Lung (tissue), 12 donors: ENCODE results near the gene RASA3. TPM values are rescaled to one million over a fixed set of nuclear protein-coding genes. Genes with fewer than 3 reads are reported as not detected.
"Not testable (repeated sequence)": the region's sequence is repeated elsewhere in the genome, so short reads cannot be mapped to it uniquely, and the experiment has no call there.

Experiments
- ATAC-seq: fragments of 200-7000 bp; cut with Tn5 transposase; one replicate; pipeline ENCODE4 v1.9.1; 2020; ENCODE audit warnings: moderate number of reproducible peaks; ENCODE audit not compliant: insufficient read depth, low FRiP score
- DNase-seq, 3 donors: peaks; one replicate each; pipeline ENCODE4 v3.0.0-alpha.2; 2013 to 2017
- H3K27ac ChIP-seq, 2 donors: one replicate each; pipeline ENCODE4 v1.5.1; 2013; ENCODE audit warnings: mild to moderate bottlenecking in 2 of 2, moderate library complexity in 2 of 2, control low read depth in 1 of 2, inconsistent platforms in 1 of 2, low read depth in 1 of 2, low read length in 1 of 2
- H3K27me3 ChIP-seq, 3 donors: one replicate each; pipeline ENCODE4 v1.5.1; 2013; ENCODE audit warnings: low read length in 2 of 3; ENCODE audit not compliant: control insufficient read depth in 3 of 3, insufficient read depth in 3 of 3
- H3K36me3 ChIP-seq, 4 donors: one replicate each; pipeline ENCODE4 v1.5.1; 2013; ENCODE audit warnings: low read length in 4 of 4, mild to moderate bottlenecking in 1 of 4, moderate library complexity in 1 of 4; ENCODE audit not compliant: control insufficient read depth in 4 of 4, insufficient read depth in 4 of 4
- H3K4me1 ChIP-seq, 5 donors: one replicate each; pipeline ENCODE4 v1.5.1; 2013; ENCODE audit warnings: low read length in 5 of 5, mild to moderate bottlenecking in 2 of 5, moderate library complexity in 1 of 5; ENCODE audit not compliant: control insufficient read depth in 5 of 5, insufficient read depth in 5 of 5
- H3K4me3 ChIP-seq: one replicate; pipeline ENCODE4 v1.5.1; 2013; ENCODE audit warnings: mild to moderate bottlenecking, control low read depth, moderate library complexity
- H3K9ac ChIP-seq, 2 donors: one replicate each; pipeline ENCODE4 v1.5.1; 2013; ENCODE audit warnings: low read length in 2 of 2, control low read depth in 1 of 2; ENCODE audit not compliant: insufficient read depth in 1 of 2
- H3K9me3 ChIP-seq, 4 donors: one replicate each; pipeline ENCODE4 v1.5.1; 2013; ENCODE audit warnings: low read length in 3 of 4, mild to moderate bottlenecking in 1 of 4, moderate library complexity in 1 of 4; ENCODE audit not compliant: control insufficient read depth in 4 of 4, insufficient read depth in 3 of 4
- CTCF ChIP-seq: IDR thresholded peaks from 2 replicates; pipeline ENCODE4 v1.5.1; 2012; ENCODE audit warnings: mild to moderate bottlenecking; ENCODE audit errors: control extremely low read depth, extremely low read depth
- WGBS, 2 donors: extraction: QIAGEN DNeasy Blood & Tissue Kit; methylation state at CpG; one replicate each; pipeline ENCODE4 v1.1.7; 2013; 5-methylcytosine and 5-hydroxymethylcytosine counted together
- polyA plus RNA-seq, 2 donors: library from polyadenylated mRNA; stranded (reverse); fragments of 200-250 nt; gene quantifications; one replicate each; pipeline ENCODE4 v1.2.1, GENCODE V29; 2013
- total RNA-seq, 2 donors: library from RNA; depleted of rRNA in 1 of 2; stranded (reverse); fragments of >200 nt in 1 of 2; gene quantifications; one replicate each; pipeline ENCODE4 v1.2.1, GENCODE V29; 2014 to 2021
- donor health status: control.
- donor health status: control.
- donor health status: Bipolar disorder and iron deficiency.
- donor health status: healthy.
- donor health status: DM: yes; HTN: yes; CAD: no.

The RASA3 gene
- total and polyA plus RNA-seq, 4 donors: 7.4 to 22.8 (median 16.2) TPM

GRCh38 chr13:114126789-114127472, 5.5 kb downstream of the RASA3 start:
- 89 to 91% methylated on average over 21 of the region's 21 CpGs for WGBS, 2 donors
- H3K4me3 ChIP-seq: no peak overlapping the region
- peak overlapping the region in 1 of 2 donors; percentile 2 for H3K9ac ChIP-seq
- H3K4me1 ChIP-seq: peaks cover 13 to 38% (median 18%) of the 10 kb centered on the region in 5 donors
- H3K36me3 ChIP-seq: no peaks in the 10 kb centered on the region
- no peaks in the 10 kb centered on the region for H3K9me3 ChIP-seq
- ATAC-seq (no peak), DNase-seq (no peak)
- no peak overlapping the region for H3K27ac ChIP-seq
- H3K27me3 ChIP-seq: no peaks in the 10 kb centered on the region
- TF ChIP-seq CTCF: no peak

- DNase-seq, H3K9ac ChIP-seq, ATAC-seq, H3K9me3 ChIP-seq, H3K27ac ChIP-seq, H3K36me3 ChIP-seq, H3K27me3 ChIP-seq, H3K4me3 ChIP-seq: not testable (repeated sequence)
- 97% methylated on average over 11 to 14 of the region's 14 CpGs for WGBS, 2 donors
- H3K4me1 ChIP-seq: peaks cover 13 to 39% (median 18%) of the 10 kb centered on the region in 5 donors
Measured at GRCh38 chr13:114126086-114126485, 6.3 kb downstream of the RASA3 start.

- no peaks in the 10 kb centered on the region for H3K27me3 ChIP-seq
- no peaks in the 10 kb centered on the region for H3K36me3 ChIP-seq
- no peak for TF ChIP-seq CTCF
- DNase-seq (no peak), ATAC-seq (no peak)
- no peak overlapping the region for H3K4me3 ChIP-seq
- no peaks in the 10 kb centered on the region for H3K9me3 ChIP-seq
- peaks cover 13 to 38% (median 18%) of the 10 kb centered on the region in 5 donors for H3K4me1 ChIP-seq
- H3K27ac ChIP-seq: no peak overlapping the region
- H3K9ac ChIP-seq: no peak overlapping the region
- WGBS, 2 donors: 96 to 97% methylated on average over 16 to 18 of the region's 19 CpGs
Measured at GRCh38 chr13:114125589-114125988, 6.8 kb downstream of the RASA3 start.

- H3K36me3 ChIP-seq: no peaks in the 10 kb centered on the region
- H3K27ac ChIP-seq: no peak overlapping the region
- H3K9ac ChIP-seq: no peak overlapping the region
- H3K4me3 ChIP-seq: no peak overlapping the region
- no peak for DNase-seq
- WGBS, 2 donors: 44 to 68% methylated on average over 9 of the region's 9 CpGs
- TF ChIP-seq CTCF: no peak
- no peaks in the 10 kb centered on the region for H3K9me3 ChIP-seq
- no peak for ATAC-seq
- peaks cover 9 to 31% (median 12%) of the 10 kb centered on the region in 5 donors for H3K4me1 ChIP-seq
- no peaks in the 10 kb centered on the region for H3K27me3 ChIP-seq
Measured at GRCh38 chr13:114124921-114125320, 7.5 kb downstream of the RASA3 start.
